NB4 (cell line): ENCODE data around the gene MAP4K4.

Experiments
- POLR2A ChIP-seq: IDR thresholded peaks from 2 replicates; pipeline ENCODE4 v1.6.1; 2011; ENCODE audit warnings: mild to moderate bottlenecking; ENCODE audit not compliant: insufficient read length; ENCODE audit errors: extremely low read depth
- TF ChIP-seq, protein P1 (sequence below): IDR thresholded peaks from one replicate; pipeline ENCODE4 v1.5.1; 2012; ENCODE audit warnings: low read depth, low read length

DNA sequence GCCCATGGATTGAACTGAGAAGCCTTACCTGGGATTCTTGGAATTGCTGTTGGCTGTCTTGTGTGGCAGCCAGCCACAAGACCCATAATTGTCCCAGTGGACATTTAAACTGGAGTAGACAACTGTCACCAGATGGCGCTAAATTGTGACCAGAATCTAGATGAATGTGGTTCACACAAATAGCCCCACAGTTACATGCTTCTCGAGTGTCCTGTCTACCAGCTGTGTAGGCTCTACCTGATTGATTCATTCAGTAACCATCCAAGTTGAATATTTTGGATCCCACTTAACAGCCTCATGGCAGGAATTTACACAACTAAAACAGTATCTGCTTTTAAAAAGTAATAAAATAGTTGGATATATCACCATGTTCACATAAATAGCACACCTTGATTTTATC, 73.2 kb downstream of the MAP4K4 start:
- TF ChIP-seq, protein P1, sequence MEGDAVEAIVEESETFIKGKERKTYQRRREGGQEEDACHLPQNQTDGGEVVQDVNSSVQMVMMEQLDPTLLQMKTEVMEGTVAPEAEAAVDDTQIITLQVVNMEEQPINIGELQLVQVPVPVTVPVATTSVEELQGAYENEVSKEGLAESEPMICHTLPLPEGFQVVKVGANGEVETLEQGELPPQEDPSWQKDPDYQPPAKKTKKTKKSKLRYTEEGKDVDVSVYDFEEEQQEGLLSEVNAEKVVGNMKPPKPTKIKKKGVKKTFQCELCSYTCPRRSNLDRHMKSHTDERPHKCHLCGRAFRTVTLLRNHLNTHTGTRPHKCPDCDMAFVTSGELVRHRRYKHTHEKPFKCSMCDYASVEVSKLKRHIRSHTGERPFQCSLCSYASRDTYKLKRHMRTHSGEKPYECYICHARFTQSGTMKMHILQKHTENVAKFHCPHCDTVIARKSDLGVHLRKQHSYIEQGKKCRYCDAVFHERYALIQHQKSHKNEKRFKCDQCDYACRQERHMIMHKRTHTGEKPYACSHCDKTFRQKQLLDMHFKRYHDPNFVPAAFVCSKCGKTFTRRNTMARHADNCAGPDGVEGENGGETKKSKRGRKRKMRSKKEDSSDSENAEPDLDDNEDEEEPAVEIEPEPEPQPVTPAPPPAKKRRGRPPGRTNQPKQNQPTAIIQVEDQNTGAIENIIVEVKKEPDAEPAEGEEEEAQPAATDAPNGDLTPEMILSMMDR = peak; percentile 55
- TF ChIP-seq POLR2A = no peak
